Endodermal cell (in vitro differentiated cells): ENCODE measurements around the gene A3GALT2. TPM values are rescaled to one million over a fixed set of nuclear protein-coding genes. Genes with fewer than 3 reads are reported as not detected.
"Not testable (repeated sequence)": the region's sequence is repeated elsewhere in the genome, so short reads cannot be mapped to it uniquely, and the experiment has no call there.

ENCODE experiments used
- DNase-seq: peaks from one replicate; pipeline ENCODE4 v3.0.0-alpha.2; 2017
- H3K27ac ChIP-seq: 2 replicates; pipeline ENCODE4 v1.5.1; 2013; ENCODE audit warnings: mild to moderate bottlenecking, low read depth, low read length, moderate library complexity
- H3K27me3 ChIP-seq: 2 replicates; pipeline ENCODE4 v1.6.1; 2013; ENCODE audit warnings: mild to moderate bottlenecking, low read length, moderate library complexity; ENCODE audit not compliant: insufficient read depth, control insufficient read depth, poor library complexity, severe bottlenecking
- H3K36me3 ChIP-seq: 2 replicates; pipeline ENCODE4 v1.7.0; 2013; ENCODE audit warnings: mild to moderate bottlenecking, low read length, moderate library complexity; ENCODE audit not compliant: control insufficient read depth, insufficient read depth
- H3K4me1 ChIP-seq: one replicate; pipeline ENCODE4 v1.7.0; 2013; ENCODE audit warnings: low read length; ENCODE audit not compliant: control insufficient read depth, insufficient read depth
- H3K4me3 ChIP-seq: 2 replicates; pipeline ENCODE4 v1.5.1; 2013; ENCODE audit warnings: mild to moderate bottlenecking, low read length, moderate library complexity
- H3K9ac ChIP-seq: 2 replicates; pipeline ENCODE4 v1.6.1; 2013; ENCODE audit warnings: mild to moderate bottlenecking, low read length, moderate library complexity; ENCODE audit not compliant: poor library complexity, severe bottlenecking; ENCODE audit errors: extremely low read depth
- H3K9me3 ChIP-seq: 2 replicates; pipeline ENCODE4 v1.6.1; 2013; ENCODE audit warnings: mild to moderate bottlenecking, low read length, moderate library complexity; ENCODE audit not compliant: control insufficient read depth
- H3K27ac Mint-ChIP-seq: 2 replicates; pipeline ENCODE4 v1.8.0; 2020; ENCODE audit warnings: mixed read lengths
- H3K27me3 Mint-ChIP-seq: 2 replicates; pipeline ENCODE4 v1.8.0; 2021; ENCODE audit warnings: mild to moderate bottlenecking, mixed read lengths; ENCODE audit not compliant: insufficient read depth
- H3K36me3 Mint-ChIP-seq: 2 replicates; pipeline ENCODE4 v1.8.0; 2020; ENCODE audit warnings: low read depth, mixed read lengths
- H3K4me1 Mint-ChIP-seq: 2 replicates; pipeline ENCODE4 v1.8.0; 2020; ENCODE audit warnings: mixed read lengths
- H3K4me3 Mint-ChIP-seq: 2 replicates; pipeline ENCODE4 v1.8.0; 2020; ENCODE audit warnings: mild to moderate bottlenecking, moderate library complexity, mixed read lengths
- H3K9me3 Mint-ChIP-seq: 2 replicates; pipeline ENCODE4 v1.8.0; 2020; ENCODE audit warnings: mild to moderate bottlenecking, mixed read lengths
- WGBS, 2 experiments: methylation state at CpG; one replicate each; pipeline versions ENCODE4 v1.1.5 to v1.1.7; 2013; ENCODE audit warnings: missing lambda C conversion rate in 2 of 2, mixed read lengths in 1 of 2; ENCODE audit not compliant: insufficient coverage in 1 of 2, insufficient read length in 1 of 2; 5-methylcytosine and 5-hydroxymethylcytosine counted together
- total RNA-seq, 2 donors: library from RNA; stranded (reverse); fragmentation: NEBNext Ultra II Directional in 1 of 2; extraction: Animal tissue kit (Norgen Biotek cat#: 25700) in 1 of 2; gene quantifications; 2 replicates in 1 of 2; 3 replicates in 1 of 2; pipeline ENCODE4 v1.2.1, GENCODE V29; 2021
- TF ChIP-seq, protein P1 (sequence below): fragments of 200-600 bp; sonication (generic); conservative IDR thresholded peaks from 2 replicates; pipeline ENCODE4 v1.5.0; 2021; ENCODE audit warnings: antibody characterized with exemption, mild to moderate bottlenecking

A3GALT2 gene
- total RNA-seq, 2 donors from 2014 or later: not detected

- Histone ChIP-seq H3K27ac (no peak overlapping the region), H3K9me3 (no peaks in the 10 kb centered on the region), H3K4me3 (no peak overlapping the region), H3K27me3 (no peaks in the 10 kb centered on the region), H3K4me1 (no peaks in the 10 kb centered on the region), H3K36me3 (peaks cover 56% of the 10 kb centered on the region), H3K9ac (no peak overlapping the region)
- peaks cover under 1% of the 10 kb centered on the region for H3K9me3 Mint-ChIP-seq
- peaks cover 52% of the 10 kb centered on the region for H3K36me3 Mint-ChIP-seq
- no peak overlapping the region for H3K4me3 Mint-ChIP-seq
- no peaks in the 10 kb centered on the region for H3K4me1 Mint-ChIP-seq
- DNase-seq: peak; percentile 76
- TF ChIP-seq, protein P1, sequence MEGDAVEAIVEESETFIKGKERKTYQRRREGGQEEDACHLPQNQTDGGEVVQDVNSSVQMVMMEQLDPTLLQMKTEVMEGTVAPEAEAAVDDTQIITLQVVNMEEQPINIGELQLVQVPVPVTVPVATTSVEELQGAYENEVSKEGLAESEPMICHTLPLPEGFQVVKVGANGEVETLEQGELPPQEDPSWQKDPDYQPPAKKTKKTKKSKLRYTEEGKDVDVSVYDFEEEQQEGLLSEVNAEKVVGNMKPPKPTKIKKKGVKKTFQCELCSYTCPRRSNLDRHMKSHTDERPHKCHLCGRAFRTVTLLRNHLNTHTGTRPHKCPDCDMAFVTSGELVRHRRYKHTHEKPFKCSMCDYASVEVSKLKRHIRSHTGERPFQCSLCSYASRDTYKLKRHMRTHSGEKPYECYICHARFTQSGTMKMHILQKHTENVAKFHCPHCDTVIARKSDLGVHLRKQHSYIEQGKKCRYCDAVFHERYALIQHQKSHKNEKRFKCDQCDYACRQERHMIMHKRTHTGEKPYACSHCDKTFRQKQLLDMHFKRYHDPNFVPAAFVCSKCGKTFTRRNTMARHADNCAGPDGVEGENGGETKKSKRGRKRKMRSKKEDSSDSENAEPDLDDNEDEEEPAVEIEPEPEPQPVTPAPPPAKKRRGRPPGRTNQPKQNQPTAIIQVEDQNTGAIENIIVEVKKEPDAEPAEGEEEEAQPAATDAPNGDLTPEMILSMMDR: no peak
- WGBS, 2 experiments: 89 to 92% methylated on average over 10 to 15 of the region's 15 CpGs
- no peak overlapping the region for H3K27ac Mint-ChIP-seq
- H3K27me3 Mint-ChIP-seq: no peaks in the 10 kb centered on the region
These were observed 25.9 kb downstream of the A3GALT2 start for GRCh38 chr1:33295023-33295422.

DNA sequence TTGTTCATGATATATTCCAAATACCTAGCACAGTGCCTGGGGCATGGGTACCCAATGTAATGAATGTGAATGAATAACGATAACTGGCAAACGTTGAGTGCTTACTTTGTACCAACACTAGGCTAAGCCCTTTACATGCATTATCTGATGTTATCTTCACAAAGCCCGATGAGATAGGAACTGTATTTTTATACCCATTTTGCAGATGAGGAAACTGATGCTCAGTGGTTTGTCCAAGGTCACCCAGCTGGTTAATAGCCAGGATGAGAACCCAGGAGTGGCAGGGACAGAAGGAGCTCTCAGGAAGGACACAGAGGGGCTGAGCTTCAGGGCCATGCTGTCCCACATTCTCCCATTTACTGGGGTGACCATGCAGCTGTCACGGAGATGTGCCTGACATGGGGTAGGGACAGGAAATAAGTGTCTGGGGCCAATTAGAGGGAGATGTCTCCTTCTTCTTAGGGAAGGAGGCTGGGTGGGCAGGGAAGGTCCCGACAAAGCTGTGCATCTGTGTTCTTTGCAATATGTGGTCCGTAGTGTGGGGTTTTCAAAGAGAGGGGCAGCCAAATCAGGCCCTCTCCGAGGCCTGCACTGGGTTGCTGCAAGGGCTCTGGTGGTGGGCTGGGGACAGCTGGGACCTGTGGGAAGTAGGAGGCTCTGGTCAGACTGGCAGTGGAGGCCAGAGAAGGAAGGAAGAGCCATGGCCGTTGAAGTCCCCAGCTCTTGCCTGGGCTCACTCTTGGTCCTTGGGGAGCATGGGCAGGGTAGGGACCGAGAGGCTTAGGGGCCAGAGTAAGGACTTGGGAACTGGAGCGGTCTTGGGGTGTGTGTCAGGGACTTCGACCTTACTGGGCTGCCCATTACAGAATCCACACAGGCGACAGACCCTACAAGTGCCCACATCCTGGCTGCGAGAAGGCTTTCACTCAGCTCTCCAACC, 26.6 kb downstream of the A3GALT2 start:
- H3K27ac ChIP-seq: peak overlapping the region; percentile 32
- TF ChIP-seq, protein P1: no peak
- Mint-ChIP-seq H3K27ac (no peak overlapping the region), H3K36me3 (peaks cover 55% of the 10 kb centered on the region), H3K27me3 (no peaks in the 10 kb centered on the region), H3K4me1 (no peaks in the 10 kb centered on the region), H3K9me3 (peaks cover 4% of the 10 kb centered on the region), H3K4me3 (no peak overlapping the region)
- H3K27me3 ChIP-seq: no peaks in the 10 kb centered on the region
- DNase-seq: no peak
- H3K4me1 ChIP-seq: no peaks in the 10 kb centered on the region
- no peaks in the 10 kb centered on the region for H3K9me3 ChIP-seq
- H3K4me3 ChIP-seq: no peak overlapping the region
- whole genome bisulfite sequencing, 2 experiments: 94 to 97% methylated on average over 7 to 13 of the region's 13 CpGs
- peaks cover 53% of the 10 kb centered on the region for H3K36me3 ChIP-seq
- no peak overlapping the region for H3K9ac ChIP-seq

GRCh38 chr1:33292726-33293340, 28.1 kb downstream of the A3GALT2 start:
- Mint-ChIP-seq H3K27me3 (no peaks in the 10 kb centered on the region), H3K36me3 (peaks cover 53% of the 10 kb centered on the region), H3K4me3 (no peak overlapping the region), H3K4me1 (no peaks in the 10 kb centered on the region), H3K27ac (no peak overlapping the region), H3K9me3 (peaks cover 7% of the 10 kb centered on the region)
- Histone ChIP-seq H3K9ac (no peak overlapping the region), H3K4me1 (no peaks in the 10 kb centered on the region), H3K4me3 (no peak overlapping the region), H3K9me3 (no peaks in the 10 kb centered on the region), H3K27me3 (no peaks in the 10 kb centered on the region), H3K27ac (no peak overlapping the region), H3K36me3 (peaks cover 43% of the 10 kb centered on the region)
- WGBS, 2 experiments: 96 to 97% methylated on average over 10 to 13 of the region's 13 CpGs
- DNase-seq: no peak
- TF ChIP-seq, protein P1: no peak

DNA sequence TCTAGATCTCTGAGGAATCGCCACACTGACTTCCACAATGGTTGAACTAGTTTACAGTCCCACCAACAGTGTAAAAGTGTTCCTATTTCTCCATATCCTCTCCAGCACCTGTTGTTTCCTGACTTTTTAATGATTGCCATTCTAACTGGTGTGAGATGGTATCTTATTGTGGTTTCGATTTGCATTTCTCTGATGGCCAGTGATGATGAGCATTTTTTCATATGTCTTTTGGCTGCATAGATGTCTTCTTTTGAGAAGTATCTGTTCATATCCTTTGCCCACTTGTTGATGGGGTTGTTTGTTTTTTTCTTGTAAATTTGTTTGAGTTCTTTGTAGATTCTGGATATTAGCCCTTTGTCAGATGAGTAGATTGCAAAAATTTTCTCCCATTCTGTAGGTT, 30.3 kb downstream of the A3GALT2 start:
- H3K9me3 Mint-ChIP-seq, H3K4me1 ChIP-seq, H3K4me3 ChIP-seq, H3K27ac Mint-ChIP-seq, H3K4me1 Mint-ChIP-seq, H3K9me3 ChIP-seq, H3K27me3 Mint-ChIP-seq, H3K27ac ChIP-seq, DNase-seq, H3K27me3 ChIP-seq, H3K9ac ChIP-seq, H3K4me3 Mint-ChIP-seq: not testable (repeated sequence)
- peaks cover 36% of the 10 kb centered on the region for H3K36me3 ChIP-seq
- 88% methylated on average over 1 of the region's 2 CpGs; no CpG with 5 or more reads in 1 of the 2 experiments for WGBS, 2 experiments
- H3K36me3 Mint-ChIP-seq: peaks cover 42% of the 10 kb centered on the region
